ENCODE results near the gene ASPSCR1.

DNA sequence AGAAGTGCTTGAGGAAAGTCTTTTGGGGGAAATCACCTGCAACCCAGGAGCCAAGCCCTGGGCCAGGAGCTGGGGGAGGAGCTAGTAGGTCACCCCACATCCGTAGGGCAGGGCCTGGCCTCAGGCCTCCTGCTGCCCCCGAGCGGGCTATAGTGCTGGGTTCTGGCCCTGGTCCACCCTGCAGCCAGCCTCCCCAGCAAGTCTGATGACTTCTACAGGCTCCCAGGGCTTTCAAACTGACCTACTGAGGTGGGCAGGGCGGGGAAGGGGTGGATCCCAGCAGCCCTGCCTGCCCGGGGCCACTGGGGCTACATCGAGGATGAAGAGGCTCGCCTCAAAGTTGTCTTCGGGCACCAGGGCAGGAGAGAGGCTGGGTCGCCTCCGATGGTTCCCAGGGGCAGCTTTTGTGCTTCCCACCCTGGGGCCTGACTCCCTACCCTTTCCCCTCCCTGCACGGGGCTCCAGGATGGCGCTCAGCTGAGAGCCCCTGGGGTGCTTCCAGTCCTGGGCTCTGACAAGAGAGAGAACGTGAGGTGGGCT is 40.3 kb downstream of the ASPSCR1 start:
- TF ChIP-seq CTCF (IDR thresholded peaks at IDR 0.05; ENCODE audit: insufficient read depth, low read length, poor library complexity, severe bottlenecking) (no peak), EZH2phosphoT487 (conservative IDR thresholded peaks at IDR 0.05; ENCODE audit: low read length) (no peak)

Data from SU-DHL-6 (cell line).